ENCODE results near the gene COL20A1.

GRCh38 chr20:63309261-63310071 lies 16.5 kb downstream of the COL20A1 start:
- TF ChIP-seq, protein P1, sequence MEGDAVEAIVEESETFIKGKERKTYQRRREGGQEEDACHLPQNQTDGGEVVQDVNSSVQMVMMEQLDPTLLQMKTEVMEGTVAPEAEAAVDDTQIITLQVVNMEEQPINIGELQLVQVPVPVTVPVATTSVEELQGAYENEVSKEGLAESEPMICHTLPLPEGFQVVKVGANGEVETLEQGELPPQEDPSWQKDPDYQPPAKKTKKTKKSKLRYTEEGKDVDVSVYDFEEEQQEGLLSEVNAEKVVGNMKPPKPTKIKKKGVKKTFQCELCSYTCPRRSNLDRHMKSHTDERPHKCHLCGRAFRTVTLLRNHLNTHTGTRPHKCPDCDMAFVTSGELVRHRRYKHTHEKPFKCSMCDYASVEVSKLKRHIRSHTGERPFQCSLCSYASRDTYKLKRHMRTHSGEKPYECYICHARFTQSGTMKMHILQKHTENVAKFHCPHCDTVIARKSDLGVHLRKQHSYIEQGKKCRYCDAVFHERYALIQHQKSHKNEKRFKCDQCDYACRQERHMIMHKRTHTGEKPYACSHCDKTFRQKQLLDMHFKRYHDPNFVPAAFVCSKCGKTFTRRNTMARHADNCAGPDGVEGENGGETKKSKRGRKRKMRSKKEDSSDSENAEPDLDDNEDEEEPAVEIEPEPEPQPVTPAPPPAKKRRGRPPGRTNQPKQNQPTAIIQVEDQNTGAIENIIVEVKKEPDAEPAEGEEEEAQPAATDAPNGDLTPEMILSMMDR (IDR thresholded peaks at IDR 0.05), result peak in 5 of 7 experiments; percentile 58 to 84 (median 77)
- no peak for TF ChIP-seq POLR2A (IDR thresholded peaks at IDR 0.05)
- TF ChIP-seq EP300 (IDR thresholded peaks at IDR 0.05), result no peak
- TF ChIP-seq POLR2AphosphoS5 (IDR thresholded peaks at IDR 0.05), result no peak

All from stomach (tissue), 4 donors.